Retinal pigment epithelial cell (primary cell): Measurements from ENCODE around the gene C10orf71.

ENCODE experiments used
- DNase-seq: peaks from one replicate; pipeline ENCODE4 v3.0.0-alpha.2; 2010; ENCODE audit warnings: low read depth
- H3K4me3 ChIP-seq: 2 replicates; pipeline ENCODE4 v1.5.1; 2011; ENCODE audit warnings: mild to moderate bottlenecking, low read length, control low read depth, moderate library complexity
- TF ChIP-seq, protein P1 (sequence below): conservative IDR thresholded peaks from 2 replicates; pipeline ENCODE4 v1.5.1; 2011; ENCODE audit warnings: low read depth, low read length, control low read depth, inconsistent platforms

C10orf71 gene

DNA sequence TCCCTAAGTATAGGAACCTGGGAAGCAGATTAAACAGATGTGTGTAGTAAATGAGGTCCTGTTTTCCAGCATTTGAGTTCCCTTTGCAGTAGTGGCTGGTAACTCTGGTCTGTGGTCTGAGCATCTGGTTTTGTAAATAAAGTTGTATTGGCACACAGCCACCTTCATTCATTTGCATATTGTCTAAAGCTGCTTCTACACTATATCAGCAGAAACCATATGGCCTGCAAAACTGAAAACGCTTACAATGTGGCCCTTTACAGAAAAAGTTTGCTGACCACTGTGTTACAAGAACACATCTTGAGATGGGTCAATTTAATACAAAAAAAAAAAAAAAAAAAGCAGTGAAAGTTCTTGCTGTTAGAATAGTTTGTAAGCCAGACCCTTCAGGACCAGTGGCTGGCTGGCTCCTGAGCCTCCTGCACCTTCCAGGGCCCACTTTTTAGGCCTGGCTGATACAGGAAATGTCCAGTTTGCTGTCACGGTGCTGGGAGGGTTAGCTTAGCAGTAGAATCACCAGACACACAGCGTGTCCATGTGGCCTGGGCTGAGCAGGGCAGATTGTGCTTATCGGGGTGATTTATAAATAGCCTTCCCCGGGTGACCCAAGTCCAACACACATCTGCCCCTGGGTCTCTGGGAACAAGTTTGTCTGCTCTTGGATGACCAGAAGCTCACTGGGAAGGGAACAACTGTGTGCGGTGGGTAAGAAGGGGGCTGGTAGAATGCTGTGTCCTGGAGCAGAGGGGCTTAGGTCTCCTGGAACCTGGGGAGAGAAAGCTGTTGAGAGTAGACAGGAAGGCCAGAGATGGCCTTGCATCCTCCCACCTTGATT is 1.4 kb downstream of the C10orf71 start:
- DNase-seq: no peak
- no peak overlapping the region for H3K4me3 ChIP-seq
- TF ChIP-seq, protein P1, sequence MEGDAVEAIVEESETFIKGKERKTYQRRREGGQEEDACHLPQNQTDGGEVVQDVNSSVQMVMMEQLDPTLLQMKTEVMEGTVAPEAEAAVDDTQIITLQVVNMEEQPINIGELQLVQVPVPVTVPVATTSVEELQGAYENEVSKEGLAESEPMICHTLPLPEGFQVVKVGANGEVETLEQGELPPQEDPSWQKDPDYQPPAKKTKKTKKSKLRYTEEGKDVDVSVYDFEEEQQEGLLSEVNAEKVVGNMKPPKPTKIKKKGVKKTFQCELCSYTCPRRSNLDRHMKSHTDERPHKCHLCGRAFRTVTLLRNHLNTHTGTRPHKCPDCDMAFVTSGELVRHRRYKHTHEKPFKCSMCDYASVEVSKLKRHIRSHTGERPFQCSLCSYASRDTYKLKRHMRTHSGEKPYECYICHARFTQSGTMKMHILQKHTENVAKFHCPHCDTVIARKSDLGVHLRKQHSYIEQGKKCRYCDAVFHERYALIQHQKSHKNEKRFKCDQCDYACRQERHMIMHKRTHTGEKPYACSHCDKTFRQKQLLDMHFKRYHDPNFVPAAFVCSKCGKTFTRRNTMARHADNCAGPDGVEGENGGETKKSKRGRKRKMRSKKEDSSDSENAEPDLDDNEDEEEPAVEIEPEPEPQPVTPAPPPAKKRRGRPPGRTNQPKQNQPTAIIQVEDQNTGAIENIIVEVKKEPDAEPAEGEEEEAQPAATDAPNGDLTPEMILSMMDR: no peak

DNA sequence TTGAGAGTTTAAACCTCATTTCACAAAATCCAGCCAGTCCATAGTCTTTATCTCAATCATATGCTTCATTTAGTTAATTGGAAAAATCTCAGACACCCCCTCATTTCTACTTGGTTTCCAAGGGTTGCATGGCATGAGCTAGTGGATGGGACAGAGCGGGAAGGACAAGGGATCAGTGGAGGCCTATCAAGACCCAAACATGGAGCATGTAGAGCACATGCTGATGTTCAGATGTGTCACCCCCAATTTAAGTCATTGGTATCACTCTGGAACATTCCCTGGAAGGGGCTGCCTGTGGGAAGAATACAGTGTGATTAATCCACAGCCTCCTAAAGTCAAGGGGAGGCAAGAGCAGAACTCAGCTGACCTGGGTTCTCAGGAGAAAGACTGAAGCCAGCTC is 2.3 kb downstream of the C10orf71 start:
- TF ChIP-seq, protein P1: no peak
- no peak for DNase-seq
- no peak overlapping the region for H3K4me3 ChIP-seq

DNA sequence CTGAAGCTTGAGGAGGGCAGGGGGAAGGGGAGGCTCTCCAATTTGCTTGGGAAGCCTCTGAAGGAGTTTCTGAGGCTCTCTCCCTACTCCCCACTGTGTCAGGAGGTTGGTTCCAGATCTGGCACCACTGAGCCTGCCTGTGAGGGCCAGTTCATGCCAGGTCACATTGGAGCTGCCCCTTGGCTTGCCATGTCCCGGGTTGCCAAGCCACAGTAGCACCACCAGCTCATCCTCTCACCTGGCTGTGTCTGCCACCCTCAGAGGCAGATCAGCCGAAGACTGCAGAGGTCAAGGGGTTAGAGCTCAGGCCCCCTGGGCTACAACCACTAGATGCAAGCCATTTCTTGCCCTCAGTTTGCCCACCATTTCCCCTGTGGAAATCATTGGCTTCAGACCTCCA is 3.1 kb downstream of the C10orf71 start:
- H3K4me3 ChIP-seq: no peak overlapping the region
- no peak for DNase-seq
- TF ChIP-seq, protein P1: no peak

DNA sequence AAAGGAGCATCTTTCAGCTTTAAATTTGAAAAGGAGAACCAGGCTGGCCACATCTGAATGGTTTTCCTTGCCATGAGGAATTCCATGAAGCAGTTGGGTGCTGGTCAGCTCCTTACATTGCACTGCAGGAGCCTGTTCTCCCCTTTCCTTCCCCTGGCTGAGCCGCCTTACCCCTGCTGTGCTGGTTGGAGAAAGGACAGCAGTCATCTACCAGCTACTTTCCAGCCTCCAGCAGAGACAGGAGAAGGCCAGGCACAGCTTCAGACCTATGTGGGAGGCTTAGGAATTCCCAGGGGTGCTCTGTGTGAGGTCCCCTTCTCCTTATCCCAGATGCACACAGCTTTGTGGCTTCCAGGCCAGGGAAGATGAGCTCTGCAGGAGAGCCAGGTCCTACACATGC is 4.7 kb downstream of the C10orf71 start:
- TF ChIP-seq, protein P1: no peak
- DNase-seq: no peak
- H3K4me3 ChIP-seq: no peak overlapping the region

DNA sequence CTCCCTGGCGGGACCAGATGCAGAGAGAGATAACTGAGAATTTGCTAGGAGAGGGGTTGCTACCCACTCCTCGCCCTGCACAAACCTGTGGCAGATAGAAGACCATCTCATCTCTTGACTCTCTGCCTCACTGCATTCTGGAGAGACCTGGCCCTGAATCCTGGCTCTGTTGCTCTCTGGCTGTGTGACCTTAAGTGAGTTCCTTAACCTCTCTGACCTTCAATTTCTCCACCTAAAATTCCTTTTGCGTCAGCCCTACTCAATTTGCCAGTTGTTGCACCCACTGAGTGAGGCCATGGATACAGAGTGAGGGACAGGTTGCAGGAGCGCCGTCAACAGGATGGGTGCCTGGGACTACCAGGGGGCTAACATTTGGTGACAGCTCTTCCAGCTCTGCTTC is 5.2 kb downstream of the C10orf71 start:
- TF ChIP-seq, protein P1: no peak
- no peak for DNase-seq
- no peak overlapping the region for H3K4me3 ChIP-seq

DNA sequence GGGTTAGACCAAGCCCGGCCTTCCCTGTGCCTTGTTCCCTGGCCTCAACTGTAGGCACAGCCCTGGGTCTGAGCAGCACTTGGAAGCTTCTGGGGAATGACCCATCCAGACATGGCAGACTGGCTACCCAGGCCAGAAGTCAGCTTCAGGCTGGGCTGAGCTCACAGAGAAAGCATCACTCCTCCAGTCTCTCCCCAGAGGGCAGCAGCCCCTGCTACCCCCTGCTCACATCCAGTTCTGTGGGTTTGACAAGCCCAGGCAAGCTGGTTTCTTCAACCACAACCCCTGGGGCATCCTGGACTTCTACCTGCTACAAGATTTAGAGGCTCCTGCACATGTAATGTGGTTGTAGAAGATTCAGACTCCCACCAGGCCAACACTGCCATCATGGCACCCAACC is 9.0 kb downstream of the C10orf71 start:
- no peak overlapping the region for H3K4me3 ChIP-seq
- no peak for DNase-seq
- TF ChIP-seq, protein P1: no peak

DNA sequence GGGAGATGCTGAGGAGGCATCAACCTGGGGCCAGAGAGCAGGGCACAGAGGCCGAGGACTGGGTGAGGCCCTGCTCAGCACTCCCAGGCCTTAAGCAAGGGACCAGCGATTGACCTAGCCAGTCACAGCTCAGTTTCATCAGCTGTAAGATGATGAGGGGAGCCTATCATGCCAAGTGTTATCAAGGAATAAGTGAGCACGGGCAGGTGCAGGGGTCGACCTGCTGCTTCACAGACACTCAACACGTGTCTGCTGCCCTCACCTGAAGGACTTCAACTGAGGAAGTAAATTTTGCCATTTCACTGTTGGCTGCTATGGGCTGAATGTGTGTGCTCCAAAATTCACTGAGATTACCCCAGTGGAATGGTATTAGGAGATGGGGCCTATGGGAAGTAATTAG is 9.9 kb downstream of the C10orf71 start:
- TF ChIP-seq, protein P1: no peak
- DNase-seq: no peak
- no peak overlapping the region for H3K4me3 ChIP-seq
